HEK293 (cell line): ENCODE results near the gene ABCF2.

ENCODE experiments used
- CTCF ChIA-PET: fragments of 350-600 bp; formaldehyde crosslinking; extraction: SDS; loops from one replicate; lab custom pipeline; 2021; ENCODE audit warnings: antibody characterized with exemption; lab: Yijun Ruan, JAX
- POLR2A ChIA-PET: fragments of 300-600 bp; formaldehyde crosslinking; extraction: SDS; loops from one replicate; lab custom pipeline; 2020; ENCODE audit warnings: antibody characterized with exemption, inconsistent platforms; lab: Yijun Ruan, JAX
- H3K27ac ChIP-seq: fragments of 200-500 bp; sonication (Bioruptor generic); 2 replicates; pipeline ENCODE4 v1.5.1; 2014; ENCODE audit warnings: low read depth, low read length, control low read depth, inconsistent platforms; ENCODE audit errors: extremely low read depth
- H3K36me3 ChIP-seq, 2 experiments: fragments of 200-500 bp in 1 of 2; sonication (Bioruptor generic) in 1 of 2; 1 replicate in 1 of 2; 2 replicates in 1 of 2; pipeline ENCODE4 v1.5.1; 2014 to 2017; ENCODE audit warnings: inconsistent platforms in 2 of 2, low read length in 2 of 2; ENCODE audit not compliant: control insufficient read depth in 2 of 2, insufficient read depth in 1 of 2
- H3K4me1 ChIP-seq: fragments of 200-500 bp; sonication (Bioruptor generic); 2 replicates; pipeline ENCODE4 v1.5.1; 2014; ENCODE audit warnings: mild to moderate bottlenecking, low read length, inconsistent platforms; ENCODE audit not compliant: control insufficient read depth, insufficient read depth
- H3K4me3 ChIP-seq: 2 replicates; pipeline ENCODE4 v1.5.1; 2011; ENCODE audit warnings: low read depth, mild to moderate bottlenecking, control low read depth, low read length, moderate library complexity
- H3K9me3 ChIP-seq: fragments of 200-500 bp; sonication (Bioruptor generic); 2 replicates; pipeline ENCODE4 v1.5.1; 2014; ENCODE audit warnings: low read depth, low read length, inconsistent platforms; ENCODE audit not compliant: control insufficient read depth, insufficient read depth
- GLIS1 ChIP-seq: fragments of 450-650 bp; formaldehyde crosslinking; IDR thresholded peaks from 2 replicates; pipeline ENCODE4 v1.5.1; 2016; ENCODE audit warnings: missing biosample characterization, missing genetic modification characterization
- GLIS2 ChIP-seq: fragments of 450-650 bp; formaldehyde crosslinking; IDR thresholded peaks from 2 replicates; pipeline ENCODE4 v1.5.1; 2016; ENCODE audit warnings: missing biosample characterization, missing genetic modification characterization
- IKZF3 ChIP-seq: fragments of 450-650 bp; IDR thresholded peaks from 2 replicates; pipeline ENCODE4 v1.5.0; 2018; ENCODE audit warnings: missing biosample characterization, mild to moderate bottlenecking, missing genetic modification characterization, moderate library complexity
- KLF7 ChIP-seq: fragments of 450-650 bp; formaldehyde crosslinking; IDR thresholded peaks from 2 replicates; pipeline ENCODE4 v1.5.1; 2016; ENCODE audit warnings: missing biosample characterization, missing genetic modification characterization, borderline replicate concordance
- KLF8 ChIP-seq: fragments of 450-650 bp; formaldehyde crosslinking; IDR thresholded peaks from 2 replicates; pipeline ENCODE4 v1.5.1; 2016; ENCODE audit warnings: missing biosample characterization, missing genetic modification characterization
- SP3 ChIP-seq: fragments of 450-650 bp; formaldehyde crosslinking; IDR thresholded peaks from 2 replicates; pipeline ENCODE4 v1.5.1; 2016; ENCODE audit warnings: missing biosample characterization, missing genetic modification characterization
- SP7 ChIP-seq: fragments of 450-650 bp; formaldehyde crosslinking; IDR thresholded peaks from 2 replicates; pipeline ENCODE4 v1.5.1; 2016; ENCODE audit warnings: missing biosample characterization, missing genetic modification characterization
- TCF7L2 ChIP-seq: IDR thresholded peaks from 2 replicates; pipeline ENCODE4 v1.6.1; 2011; ENCODE audit warnings: low read depth, mild to moderate bottlenecking, inconsistent platforms, low read length, moderate library complexity, borderline replicate concordance
- ZBTB1 ChIP-seq: fragments of 450-650 bp; formaldehyde crosslinking; IDR thresholded peaks from 2 replicates; pipeline ENCODE4 v1.5.1; 2016; ENCODE audit warnings: missing biosample characterization, missing genetic modification characterization
- ZBTB17 ChIP-seq: fragments of 450-650 bp; formaldehyde crosslinking; IDR thresholded peaks from 2 replicates; pipeline ENCODE4 v1.5.1; 2016; ENCODE audit warnings: missing biosample characterization, missing genetic modification characterization
- ZBTB7A ChIP-seq: fragments of 450-650 bp; formaldehyde crosslinking; IDR thresholded peaks from 2 replicates; pipeline ENCODE4 v1.5.1; 2016; ENCODE audit warnings: low read depth, missing biosample characterization, missing genetic modification characterization
- ZBTB8A ChIP-seq: fragments of 450-650 bp; formaldehyde crosslinking; IDR thresholded peaks from 2 replicates; pipeline ENCODE4 v1.5.1; 2016; ENCODE audit warnings: missing biosample characterization, missing genetic modification characterization
- ZEB2 ChIP-seq: fragments of 450-650 bp; formaldehyde crosslinking; IDR thresholded peaks from 2 replicates; pipeline ENCODE4 v1.5.1; 2016; ENCODE audit warnings: missing biosample characterization, missing genetic modification characterization
- ZIC2 ChIP-seq: fragments of 450-650 bp; formaldehyde crosslinking; IDR thresholded peaks from 2 replicates; pipeline ENCODE4 v1.5.1; 2016; ENCODE audit warnings: missing biosample characterization, missing genetic modification characterization
- ZNF140 ChIP-seq: fragments of 450-650 bp; formaldehyde crosslinking; IDR thresholded peaks from 2 replicates; pipeline ENCODE4 v1.5.1; 2016; ENCODE audit warnings: missing biosample characterization, missing genetic modification characterization
- ZNF2 ChIP-seq: fragments of 450-650 bp; formaldehyde crosslinking; IDR thresholded peaks from 2 replicates; pipeline ENCODE4 v1.5.1; 2016; ENCODE audit warnings: missing biosample characterization, missing genetic modification characterization
- ZNF24 ChIP-seq: fragments of 450-650 bp; formaldehyde crosslinking; IDR thresholded peaks from 2 replicates; pipeline ENCODE4 v1.5.1; 2016; ENCODE audit warnings: missing biosample characterization, missing genetic modification characterization
- ZNF311 ChIP-seq: fragments of 450-650 bp; formaldehyde crosslinking; IDR thresholded peaks from 2 replicates; pipeline ENCODE4 v1.5.1; 2017; ENCODE audit warnings: missing biosample characterization, missing genetic modification characterization, borderline replicate concordance
- ZNF404 ChIP-seq: fragments of 450-650 bp; formaldehyde crosslinking; IDR thresholded peaks from 2 replicates; pipeline ENCODE4 v1.5.1; 2017; ENCODE audit warnings: missing biosample characterization, missing genetic modification characterization
- ZNF433 ChIP-seq: fragments of 450-650 bp; formaldehyde crosslinking; IDR thresholded peaks from 2 replicates; pipeline ENCODE4 v1.5.1; 2016; ENCODE audit warnings: missing biosample characterization, missing genetic modification characterization, low read depth
- ZNF560 ChIP-seq: fragments of 450-650 bp; formaldehyde crosslinking; IDR thresholded peaks from 2 replicates; pipeline ENCODE4 v1.5.1; 2017; ENCODE audit warnings: missing biosample characterization, missing genetic modification characterization, borderline replicate concordance
- ZNF747 ChIP-seq: fragments of 450-650 bp; formaldehyde crosslinking; IDR thresholded peaks from 2 replicates; pipeline ENCODE4 v1.5.1; 2016; ENCODE audit warnings: missing biosample characterization, missing genetic modification characterization
- ZNF777 ChIP-seq: fragments of 450-650 bp; formaldehyde crosslinking; IDR thresholded peaks from 2 replicates; pipeline ENCODE4 v1.5.1; 2017; ENCODE audit warnings: missing biosample characterization, missing genetic modification characterization, borderline replicate concordance
- TF ChIP-seq, protein P1 (sequence below): fragments of 450-650 bp; formaldehyde crosslinking; IDR thresholded peaks from 2 replicates; pipeline ENCODE4 v1.5.1; 2016; ENCODE audit warnings: missing biosample characterization, missing genetic modification characterization

ABCF2 gene

DNA sequence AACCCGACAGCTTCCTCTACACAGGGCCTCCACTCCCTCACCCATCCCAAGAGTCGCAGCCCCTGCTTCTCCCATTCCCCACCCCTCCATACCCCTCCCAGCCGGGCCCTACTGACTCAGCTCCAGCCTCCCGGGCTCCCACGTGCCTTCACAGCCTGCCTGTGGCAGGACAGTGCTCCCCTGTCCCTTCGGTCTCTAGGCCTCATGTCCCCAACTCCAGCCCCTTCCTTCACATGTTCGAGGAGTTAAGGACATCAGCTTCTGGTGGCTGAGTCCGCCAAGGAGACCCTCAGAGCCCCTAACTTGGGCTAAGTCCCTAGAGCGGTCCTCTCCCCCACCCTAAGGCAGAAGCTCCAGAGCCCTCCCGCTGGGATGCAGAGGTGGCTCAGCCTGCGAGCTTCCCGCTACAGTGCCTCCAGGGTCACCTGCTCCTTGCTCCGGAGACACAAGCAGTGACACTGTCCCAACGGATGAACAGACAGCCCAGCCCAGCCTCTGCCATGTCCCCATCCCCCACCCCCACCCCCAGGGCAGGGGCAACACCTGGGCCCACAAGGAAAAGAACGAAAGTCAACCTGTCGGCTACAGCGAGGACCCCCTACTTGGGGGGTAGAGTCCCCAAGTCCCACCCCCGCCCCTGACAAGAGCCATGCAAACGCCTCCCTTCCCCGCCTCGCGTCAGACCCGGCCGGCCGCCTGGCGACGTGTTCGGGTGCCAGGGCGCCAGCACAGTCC is 20.8 kb upstream of the ABCF2 start (continued):
- peak; percentile 13; the same call in 1 of the 2 replicates for TF ChIP-seq IKZF3 (tag by site-specific recombination)
- 0 out of 2 replicates have a peak, but pooled peaks have one; percentile 42 for TF ChIP-seq SP7
- TF ChIP-seq ZBTB1, result no peak
- TF ChIP-seq KLF8 (tag by site-specific recombination), result peak; percentile 29; the same call in 1 of the 2 replicates
- TF ChIP-seq ZEB2 (tag by site-specific recombination), result 0 out of 2 replicates have a peak, but pooled peaks have one; percentile 17
- TF ChIP-seq ZNF24 (tag by site-specific recombination), result 0 out of 2 replicates have a peak, but pooled peaks have one; percentile 24
- TF ChIP-seq, all 188 proteins: peak for 15

- POLR2A ChIA-PET, result interaction anchor here (0.6 to 2.0 kb wide), 4 partner anchors 12 to 1688 kb away, joined by 3 to 16 read pairs (median 4); partner anchors contain the start of genes ABCF2 and NUB1
- Histone ChIP-seq H3K4me1 (peaks cover 3% of the 10 kb centered on the region; the same call in 1 of the 2 replicates), H3K4me3 (no peak overlapping the region), H3K9me3 (no peaks in the 10 kb centered on the region), H3K36me3 (peaks cover 0 to 11% of the 10 kb centered on the region in 2 experiments; a peak in 1 of 3 replicates), H3K27ac (no peak overlapping the region)
- 0 out of 2 replicates have a peak, but pooled peaks have one; percentile 13 for TF ChIP-seq ZBTB8A
- peak; percentile 79 for TF ChIP-seq GLIS1
- TF ChIP-seq ZNF747 (tag by site-specific recombination), result no peak
- 0 out of 2 replicates have a peak, but pooled peaks have one; percentile 58 for TF ChIP-seq GLIS2 (tag by site-specific recombination)
- peak; percentile 8; the same call in 1 of the 2 replicates for TF ChIP-seq ZIC2 (tag by site-specific recombination)
- CTCF ChIA-PET, result interaction anchor here (0.5 to 4.6 kb wide), 10 partner anchors 10 to 123 kb away, joined by 3 to 43 read pairs (median 4); partner anchors contain the start of gene ABCF2
These were observed 20.0 kb upstream of the ABCF2 start for GRCh38 chr7:151246851-151247580.

GRCh38 chr7:151246102-151246850 is 19.3 kb upstream of the ABCF2 start:
- TF ChIP-seq ZBTB17 (tag by site-specific recombination), result peak; percentile 47; the same call in 1 of the 2 replicates
- no peak for TF ChIP-seq ZNF777 (tag by site-specific recombination)
- TF ChIP-seq SP3 (tag by site-specific recombination), result peak; percentile 8; the same call in 1 of the 2 replicates
- no peak for TF ChIP-seq ZNF140 (tag by site-specific recombination)
- ChIA-PET CTCF (interaction anchor here (0.6 to 4.6 kb wide), 9 partner anchors 10 to 122 kb away, joined by 3 to 43 read pairs (median 5); partner anchors contain the start of gene ABCF2), POLR2A (interaction anchor here (0.8 to 2.0 kb wide), 4 partner anchors 10 to 19 kb away, joined by 3 to 16 read pairs (median 4); partner anchors contain the start of gene ABCF2)
- Histone ChIP-seq H3K4me3 (no peak overlapping the region), H3K9me3 (no peaks in the 10 kb centered on the region), H3K36me3 (peaks cover 0 to 19% of the 10 kb centered on the region in 2 experiments; a peak in 1 of 3 replicates), H3K4me1 (peaks cover 3% of the 10 kb centered on the region; the same call in 1 of the 2 replicates), H3K27ac (no peak overlapping the region)

DNA sequence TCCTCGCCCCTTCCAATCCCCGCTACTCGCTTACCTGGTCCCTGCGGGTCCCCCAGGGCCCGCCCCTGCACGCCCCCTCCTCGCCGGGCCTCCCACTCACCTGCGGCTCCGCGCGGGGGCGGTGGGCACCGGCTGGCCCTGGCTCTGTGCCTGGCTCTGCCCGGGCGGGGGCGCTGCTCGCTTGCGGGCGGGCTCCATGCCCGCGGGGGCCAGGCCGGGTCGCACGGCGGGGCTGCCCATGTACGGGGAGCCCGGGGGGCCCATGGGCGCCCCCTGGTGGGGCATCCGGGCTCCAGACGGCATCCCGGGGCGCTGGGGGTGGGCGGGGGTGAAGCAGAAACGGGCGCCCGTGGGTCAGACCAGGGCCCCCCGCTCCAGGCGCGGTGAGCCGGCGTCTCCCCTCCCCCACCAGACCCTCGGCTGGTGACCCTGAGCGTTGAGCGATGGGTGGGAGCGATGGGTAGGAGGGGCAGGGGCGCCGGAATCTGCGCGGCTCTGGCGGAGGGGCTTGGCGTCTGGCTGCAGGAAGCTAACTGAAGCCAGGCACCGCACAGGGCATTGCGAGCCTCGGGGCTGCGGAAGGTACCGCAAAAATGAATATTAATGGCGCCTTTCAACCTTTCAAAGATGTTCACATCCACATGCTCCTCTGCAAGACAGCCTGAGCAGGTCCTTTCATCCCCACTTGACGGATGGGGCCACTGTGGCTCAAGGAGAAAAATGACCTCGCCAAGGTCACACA is 18.5 kb upstream of the ABCF2 start:
- peaks cover 0 to 26% of the 10 kb centered on the region in 2 experiments; a peak in 1 of 3 replicates for H3K36me3 ChIP-seq
- H3K27ac ChIP-seq, result no peak overlapping the region
- ChIA-PET CTCF (interaction anchor here (0.5 to 4.6 kb wide), 17 partner anchors 9 to 1482 kb away, joined by 3 to 43 read pairs (median 5); partner anchors contain the start of genes ABCF2 and CHPF2), POLR2A (interaction anchor here (0.8 to 4.1 kb wide), 3 partner anchors 9 to 18 kb away, joined by 3 to 23 read pairs (median 4); partner anchors contain the start of genes ABCF2 and CHPF2)
- peak overlapping the region; percentile 13 for H3K4me3 ChIP-seq
- H3K9me3 ChIP-seq, result no peaks in the 10 kb centered on the region
- peaks cover 3% of the 10 kb centered on the region; the same call in 1 of the 2 replicates for H3K4me1 ChIP-seq
- TF ChIP-seq ZBTB8A, result peak; percentile 82
- TF ChIP-seq ZBTB7A (tag by site-specific recombination), result peak; percentile 24; the same call in 1 of the 2 replicates
- TF ChIP-seq, protein P1, sequence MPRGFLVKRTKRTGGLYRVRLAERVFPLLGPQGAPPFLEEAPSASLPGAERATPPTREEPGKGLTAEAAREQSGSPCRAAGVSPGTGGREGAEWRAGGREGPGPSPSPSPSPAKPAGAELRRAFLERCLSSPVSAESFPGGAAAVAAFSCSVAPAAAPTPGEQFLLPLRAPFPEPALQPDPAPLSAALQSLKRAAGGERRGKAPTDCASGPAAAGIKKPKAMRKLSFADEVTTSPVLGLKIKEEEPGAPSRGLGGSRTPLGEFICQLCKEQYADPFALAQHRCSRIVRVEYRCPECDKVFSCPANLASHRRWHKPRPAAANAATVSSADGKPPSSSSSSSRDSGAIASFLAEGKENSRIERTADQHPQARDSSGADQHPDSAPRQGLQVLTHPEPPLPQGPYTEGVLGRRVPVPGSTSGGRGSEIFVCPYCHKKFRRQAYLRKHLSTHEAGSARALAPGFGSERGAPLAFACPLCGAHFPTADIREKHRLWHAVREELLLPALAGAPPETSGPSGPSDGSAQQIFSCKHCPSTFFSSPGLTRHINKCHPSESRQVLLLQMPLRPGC, result no peak
- TF ChIP-seq ZNF433, result no peak
- TF ChIP-seq ZNF560 (tag by site-specific recombination), result no peak
- no peak for TF ChIP-seq ZNF404 (tag by site-specific recombination)
- TF ChIP-seq ZNF777 (tag by site-specific recombination), result no peak
- TF ChIP-seq TCF7L2, result no peak
- no peak for TF ChIP-seq ZNF311 (tag by site-specific recombination)
- no peak for TF ChIP-seq ZNF2 (tag by site-specific recombination)
- TF ChIP-seq KLF7 (tag by site-specific recombination), result no peak
